Activated CD8-positive, alpha-beta T cell treated with anti-CD3 and anti-CD28 coated beads, Interleukin-2, amount 10 ng/mL, durations not matched to agents 7 days and 5 days (primary cell): ENCODE results near the gene CXCR6. TPM values are rescaled to one million over a fixed set of nuclear protein-coding genes. Genes with fewer than 3 reads are reported as not detected.

Experiments
- ATAC-seq: fragments of 150-1000 bp; cut with Tn5 transposase; one replicate; pipeline ENCODE4 v1.10.0; 2021; ENCODE audit warnings: moderate library complexity
- CTCF ChIA-PET: fragments of 350-600 bp; sonication (Branson Sonifier 250); formaldehyde crosslinking; loops from one replicate; lab custom pipeline; 2021; ENCODE audit warnings: antibody characterized with exemption; lab: Charles Lee
- POLR2A ChIA-PET: fragments of 350-600 bp; sonication (Branson Sonifier 250); formaldehyde crosslinking; loops from one replicate; lab custom pipeline; 2021; ENCODE audit warnings: antibody characterized with exemption; lab: Charles Lee
- DNase-seq: peaks from one replicate; pipeline ENCODE4 v3.0.0-alpha.2; 2020
- H3K27ac Mint-ChIP-seq: one replicate; pipeline ENCODE4 v1.8.0; 2021; ENCODE audit warnings: mild to moderate bottlenecking, mixed read lengths
- H3K27me3 Mint-ChIP-seq: one replicate; pipeline ENCODE4 v1.8.0; 2021; ENCODE audit warnings: low read depth, mixed read lengths
- H3K36me3 Mint-ChIP-seq: one replicate; pipeline ENCODE4 v1.8.0; 2021; ENCODE audit warnings: low read depth, mixed read lengths
- H3K4me1 Mint-ChIP-seq: one replicate; pipeline ENCODE4 v1.8.0; 2021; ENCODE audit warnings: low read depth, mixed read lengths
- H3K4me3 Mint-ChIP-seq: one replicate; pipeline ENCODE4 v1.8.0; 2021; ENCODE audit warnings: mild to moderate bottlenecking, mixed read lengths
- H3K9me3 Mint-ChIP-seq: one replicate; pipeline ENCODE4 v1.8.0; 2022; ENCODE audit warnings: mixed read lengths; ENCODE audit not compliant: insufficient read depth
- total RNA-seq, 2 experiments: library from RNA; stranded (reverse); gene quantifications; one replicate each; pipeline ENCODE4 v1.2.3, GENCODE V29; 2021

The CXCR6 gene
- total RNA-seq, 2 experiments from 2014 or later = 26.5 to 27.6 TPM

GRCh38 chr3:45940004-45940780, 3.1 kb upstream of the CXCR6 start:
- peak overlapping the region; percentile 30 for H3K27ac Mint-ChIP-seq
- DNase-seq (no peak), ATAC-seq (no peak)
- H3K36me3 Mint-ChIP-seq = peaks cover 77% of the 10 kb centered on the region
- peaks cover 6% of the 10 kb centered on the region for H3K9me3 Mint-ChIP-seq
- H3K27me3 Mint-ChIP-seq = no peaks in the 10 kb centered on the region
- POLR2A ChIA-PET = interaction anchor here (1.6 kb wide), 1 partner anchor 41 kb away, joined by 3 read pairs; no protein-coding TSS in a partner anchor
- H3K4me1 Mint-ChIP-seq = peaks cover 75% of the 10 kb centered on the region
- CTCF ChIA-PET = interaction anchor here (1.0 to 8.4 kb wide), 17 partner anchors 11 to 438 kb away, joined by 3 to 389 read pairs (median 14); partner anchors contain the start of genes CCR1, CCR5 and FYCO1
- no peak overlapping the region for H3K4me3 Mint-ChIP-seq

GRCh38 chr3:45940781-45941365, 2.4 kb upstream of the CXCR6 start:
- H3K36me3 Mint-ChIP-seq = peaks cover 78% of the 10 kb centered on the region
- no peaks in the 10 kb centered on the region for H3K27me3 Mint-ChIP-seq

DNA sequence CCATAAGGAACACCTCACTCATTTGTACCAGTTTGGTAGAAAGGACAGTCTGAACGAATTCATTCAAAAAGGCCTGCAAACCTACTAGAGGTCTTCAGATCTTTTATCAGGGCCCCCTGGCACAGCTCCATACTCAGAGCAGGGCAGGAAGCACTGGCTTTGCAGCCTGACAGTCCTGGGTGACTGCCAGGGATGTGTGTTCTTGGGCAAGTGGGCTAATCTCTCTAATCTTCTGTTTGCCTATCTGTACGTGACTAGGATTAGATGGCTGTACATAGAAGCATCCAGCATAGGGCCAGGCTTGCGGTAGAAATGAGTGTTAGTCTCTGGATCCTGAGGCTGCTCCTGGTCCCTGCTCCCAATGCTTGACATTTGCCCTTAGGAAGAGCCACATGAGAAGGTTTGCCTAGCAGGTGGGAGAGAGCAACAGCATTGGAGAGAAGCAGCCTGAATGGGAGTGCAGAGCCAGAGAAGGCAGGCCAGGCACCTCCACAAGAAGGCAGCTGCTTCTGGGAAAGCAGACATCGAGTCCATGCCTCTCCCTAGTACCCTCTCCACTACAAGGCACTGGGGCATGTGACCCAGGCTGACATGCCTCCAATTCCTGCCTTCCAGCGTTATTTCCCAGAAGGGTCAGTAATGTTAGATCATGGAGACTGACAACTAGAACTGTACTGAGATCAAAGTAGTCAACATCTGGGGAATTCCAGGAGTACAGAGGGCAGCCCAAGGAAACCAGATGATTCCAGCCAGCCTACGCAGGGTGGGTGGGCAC, 1.0 kb upstream of the CXCR6 start:
- DNase-seq = no peak
- no peak for ATAC-seq
- peaks cover 93% of the 10 kb centered on the region for H3K4me1 Mint-ChIP-seq
- H3K4me3 Mint-ChIP-seq = no peak overlapping the region
- ChIA-PET POLR2A (interaction anchor here (1.1 to 1.3 kb wide), 4 partner anchors 8 to 127 kb away, joined by 3 to 6 read pairs (median 4); no protein-coding TSS in a partner anchor), CTCF (interaction anchor here (1.0 to 8.4 kb wide), 12 partner anchors 8 to 436 kb away, joined by 3 to 389 read pairs (median 4); no protein-coding TSS in a partner anchor)
- peak overlapping the region; percentile 84 for H3K27ac Mint-ChIP-seq
- peaks cover 81% of the 10 kb centered on the region for H3K36me3 Mint-ChIP-seq
- no peaks in the 10 kb centered on the region for H3K27me3 Mint-ChIP-seq
- peaks cover 6% of the 10 kb centered on the region for H3K9me3 Mint-ChIP-seq

More at GRCh38 chr3:45940781-45941365, 2.4 kb upstream of the CXCR6 start:
- ATAC-seq (no peak), DNase-seq (no peak)
- H3K9me3 Mint-ChIP-seq = peaks cover 6% of the 10 kb centered on the region
- CTCF ChIA-PET = interaction anchor here (1.0 to 8.4 kb wide), 8 partner anchors 10 to 437 kb away, joined by 3 to 389 read pairs (median 19); partner anchors contain the start of genes CCR5 and FYCO1
- H3K4me1 Mint-ChIP-seq = peaks cover 82% of the 10 kb centered on the region
- peak overlapping the region; percentile 30 for H3K27ac Mint-ChIP-seq
- no peak overlapping the region for H3K4me3 Mint-ChIP-seq
- POLR2A ChIA-PET = interaction anchor here (1.3 to 1.6 kb wide), 2 partner anchors 10 to 41 kb away, joined by 3 to 4 read pairs; no protein-coding TSS in a partner anchor

DNA sequence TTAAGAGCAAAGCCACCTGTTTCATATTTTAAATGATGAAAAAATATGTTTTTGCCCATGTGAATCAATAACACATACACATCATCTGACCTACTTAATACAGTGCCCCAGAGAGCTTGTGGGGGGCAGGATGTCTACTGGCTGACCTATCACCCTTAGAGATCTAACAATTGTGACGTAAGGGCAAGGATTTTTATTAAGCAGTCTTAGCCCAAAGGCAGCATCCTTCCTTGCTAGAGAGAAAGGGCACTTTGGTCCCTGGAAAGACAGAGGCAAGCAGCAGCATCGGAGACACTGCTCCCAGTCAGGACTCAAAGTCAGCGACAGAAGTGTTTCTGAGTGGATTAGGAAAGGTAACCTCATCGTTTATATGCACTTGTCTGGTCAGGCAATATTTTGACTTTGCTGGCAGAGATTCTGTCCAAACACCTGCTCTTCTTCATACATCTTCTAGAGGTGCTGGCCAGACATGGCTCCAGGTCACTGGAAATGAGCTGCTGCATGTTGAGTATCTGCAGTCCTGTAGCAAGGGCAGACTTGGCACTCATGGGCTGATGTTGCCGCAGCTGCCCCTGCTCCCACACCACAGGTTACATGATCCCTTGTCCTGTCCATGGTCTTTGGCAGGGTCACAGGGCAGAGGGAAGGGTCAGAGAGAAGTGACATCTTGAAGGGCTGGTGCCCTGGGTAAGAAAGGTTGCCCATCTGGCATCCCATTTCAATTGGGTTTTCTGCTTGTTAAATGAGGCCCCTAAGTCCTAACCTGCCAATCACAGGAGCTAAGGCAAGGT, 1.8 kb downstream of the CXCR6 start:
- Mint-ChIP-seq H3K9me3 (peaks cover 6% of the 10 kb centered on the region), H3K4me1 (peaks cover 93% of the 10 kb centered on the region), H3K27ac (peak overlapping the region; percentile 70), H3K36me3 (peaks cover 92% of the 10 kb centered on the region), H3K27me3 (no peaks in the 10 kb centered on the region), H3K4me3 (peak overlapping the region; percentile 74)
- ChIA-PET CTCF (interaction anchor here (0.9 to 10.7 kb wide), 11 partner anchors 19 to 433 kb away, joined by 3 to 159 read pairs (median 3); partner anchors contain the start of gene CCR1), POLR2A (interaction anchor here (0.8 to 2.3 kb wide), 6 partner anchors 13 to 133 kb away, joined by 3 to 11 read pairs (median 4); no protein-coding TSS in a partner anchor)
- ATAC-seq = peak; percentile 15
- DNase-seq = no peak

- H3K36me3 Mint-ChIP-seq = peaks cover 87% of the 10 kb centered on the region
Measured at GRCh38 chr3:45946307-45946706, 3.0 kb downstream of the CXCR6 start.

GRCh38 chr3:45946875-45947274, 3.6 kb downstream of the CXCR6 start:
- no peak for ATAC-seq
- no peaks in the 10 kb centered on the region for H3K27me3 Mint-ChIP-seq
- H3K27ac Mint-ChIP-seq = peak overlapping the region; percentile 58
- peaks cover 97% of the 10 kb centered on the region for H3K4me1 Mint-ChIP-seq
- CTCF ChIA-PET = interaction anchor here (0.8 to 10.7 kb wide), 5 partner anchors 20 to 431 kb away, joined by 4 to 159 read pairs (median 6); no protein-coding TSS in a partner anchor
- H3K36me3 Mint-ChIP-seq = peaks cover 88% of the 10 kb centered on the region
- peak; percentile 40 for DNase-seq
- H3K9me3 Mint-ChIP-seq = no peaks in the 10 kb centered on the region
- POLR2A ChIA-PET = interaction anchor here (2.3 kb wide), 1 partner anchor 16 kb away, joined by 11 read pairs; no protein-coding TSS in a partner anchor
- H3K4me3 Mint-ChIP-seq = peak overlapping the region; percentile 74

More at GRCh38 chr3:45946307-45946706, 3.0 kb downstream of the CXCR6 start:
- ATAC-seq = no peak
- POLR2A ChIA-PET = interaction anchor here (2.0 to 2.3 kb wide), 2 partner anchors 17 to 131 kb away, joined by 5 to 11 read pairs; no protein-coding TSS in a partner anchor
- Mint-ChIP-seq H3K9me3 (no peaks in the 10 kb centered on the region), H3K4me1 (peaks cover 95% of the 10 kb centered on the region), H3K27me3 (no peaks in the 10 kb centered on the region), H3K27ac (peak overlapping the region; percentile 58), H3K4me3 (peak overlapping the region; percentile 74)
- peak; percentile 41 for DNase-seq
- CTCF ChIA-PET = interaction anchor here (1.5 to 10.7 kb wide), 4 partner anchors 39 to 432 kb away, joined by 3 to 159 read pairs (median 8); no protein-coding TSS in a partner anchor

DNA sequence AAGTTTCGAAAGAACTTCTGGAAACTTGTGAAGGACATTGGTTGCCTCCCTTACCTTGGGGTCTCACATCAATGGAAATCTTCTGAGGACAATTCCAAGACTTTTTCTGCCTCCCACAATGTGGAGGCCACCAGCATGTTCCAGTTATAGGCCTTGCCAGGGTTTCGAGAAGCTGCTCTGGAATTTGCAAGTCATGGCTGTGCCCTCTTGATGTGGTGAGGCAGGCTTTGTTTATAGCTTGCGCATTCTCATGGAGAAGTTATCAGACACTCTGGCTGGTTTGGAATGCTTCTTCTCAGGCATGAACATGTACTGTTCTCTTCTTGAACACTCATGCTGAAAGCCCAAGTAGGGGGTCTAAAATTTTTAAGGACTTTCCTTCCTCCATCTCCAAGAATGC, 4.1 kb downstream of the CXCR6 start:
- POLR2A ChIA-PET = interaction anchor here (2.3 kb wide), 1 partner anchor 16 kb away, joined by 11 read pairs; no protein-coding TSS in a partner anchor
- H3K27ac Mint-ChIP-seq = peak overlapping the region; percentile 58
- CTCF ChIA-PET = interaction anchor here (0.8 to 10.7 kb wide), 6 partner anchors 19 to 431 kb away, joined by 3 to 159 read pairs (median 5); no protein-coding TSS in a partner anchor
- ATAC-seq (no peak), DNase-seq (no peak)
- H3K36me3 Mint-ChIP-seq = peaks cover 88% of the 10 kb centered on the region
- H3K9me3 Mint-ChIP-seq = no peaks in the 10 kb centered on the region
- no peaks in the 10 kb centered on the region for H3K27me3 Mint-ChIP-seq
- peaks cover 97% of the 10 kb centered on the region for H3K4me1 Mint-ChIP-seq
- H3K4me3 Mint-ChIP-seq = peak overlapping the region; percentile 24

DNA sequence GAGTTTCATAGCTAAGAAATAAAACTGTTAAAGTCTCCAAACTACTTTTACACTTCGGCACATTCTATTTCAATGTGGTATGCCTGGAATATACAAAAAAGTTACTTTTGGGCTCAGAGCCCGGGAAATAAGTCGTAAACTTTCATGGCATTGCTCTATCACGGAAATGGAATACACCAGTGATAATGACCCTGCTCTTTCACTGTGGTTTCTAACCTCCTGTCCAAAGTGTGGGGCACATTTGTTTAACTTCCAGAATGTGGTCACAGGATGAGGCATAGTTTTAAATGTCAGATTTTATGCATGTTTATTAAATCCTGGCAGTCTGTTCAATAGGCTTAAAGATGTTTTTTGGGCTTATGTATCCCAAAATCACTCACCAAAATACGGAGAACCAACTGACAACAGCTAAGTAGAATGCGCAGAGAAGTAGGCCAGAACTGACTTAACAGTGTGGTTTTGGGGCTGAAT, 5.1 kb downstream of the CXCR6 start:
- H3K4me3 Mint-ChIP-seq = peak overlapping the region; percentile 34
- no peaks in the 10 kb centered on the region for H3K27me3 Mint-ChIP-seq
- H3K27ac Mint-ChIP-seq = peak overlapping the region; percentile 88
- no peaks in the 10 kb centered on the region for H3K9me3 Mint-ChIP-seq
- ChIA-PET CTCF (interaction anchor here (1.3 to 10.7 kb wide), 4 partner anchors 10 to 430 kb away, joined by 3 to 159 read pairs (median 5); no protein-coding TSS in a partner anchor), POLR2A (interaction anchor here (0.6 to 1.2 kb wide), 2 partner anchors 16 to 47 kb away, joined by 3 read pairs; no protein-coding TSS in a partner anchor)
- H3K4me1 Mint-ChIP-seq = peaks cover 97% of the 10 kb centered on the region
- H3K36me3 Mint-ChIP-seq = peaks cover 91% of the 10 kb centered on the region
- ATAC-seq = no peak
- DNase-seq = no peak

- Mint-ChIP-seq H3K4me3 (no peak overlapping the region), H3K4me1 (peaks cover 95% of the 10 kb centered on the region), H3K27ac (peak overlapping the region; percentile 88), H3K36me3 (peaks cover 91% of the 10 kb centered on the region), H3K27me3 (no peaks in the 10 kb centered on the region), H3K9me3 (no peaks in the 10 kb centered on the region)
- DNase-seq (no peak), ATAC-seq (no peak)
- ChIA-PET POLR2A (interaction anchor here (1.2 kb wide), 1 partner anchor 46 kb away, joined by 3 read pairs; no protein-coding TSS in a partner anchor), CTCF (interaction anchor here (1.3 to 10.7 kb wide), 3 partner anchors 10 to 129 kb away, joined by 3 to 159 read pairs (median 4); no protein-coding TSS in a partner anchor)
Measured at GRCh38 chr3:45948881-45949280, 5.6 kb downstream of the CXCR6 start.
